Glutamatergic neuron (in vitro differentiated cells): ENCODE measurements around the gene DYNLT5. TPM values are rescaled to one million over a fixed set of nuclear protein-coding genes. Genes with fewer than 3 reads are reported as not detected.

Experiments used
- DNase-seq: peaks from one replicate; pipeline ENCODE4 v3.0.0; 2022
- H3K27ac Mint-ChIP-seq: one replicate; pipeline ENCODE4 v1.8.0; 2020; ENCODE audit warnings: mild to moderate bottlenecking, mixed read lengths, inconsistent platforms; ENCODE audit not compliant: unreplicated experiment
- H3K27me3 Mint-ChIP-seq: one replicate; pipeline ENCODE4 v1.8.0; 2020; ENCODE audit warnings: mild to moderate bottlenecking, moderate library complexity, mixed read lengths, inconsistent platforms; ENCODE audit not compliant: unreplicated experiment
- H3K36me3 Mint-ChIP-seq: one replicate; pipeline ENCODE4 v1.8.0; 2020; ENCODE audit warnings: mild to moderate bottlenecking, mixed read lengths, inconsistent platforms; ENCODE audit not compliant: unreplicated experiment
- H3K4me1 Mint-ChIP-seq: one replicate; pipeline ENCODE4 v1.8.0; 2020; ENCODE audit warnings: mild to moderate bottlenecking, low read depth, mixed read lengths, inconsistent platforms; ENCODE audit not compliant: unreplicated experiment
- H3K4me3 Mint-ChIP-seq: one replicate; pipeline ENCODE4 v1.8.0; 2020; ENCODE audit warnings: mild to moderate bottlenecking, mixed read lengths, inconsistent platforms; ENCODE audit not compliant: unreplicated experiment
- H3K9me3 Mint-ChIP-seq: one replicate; pipeline ENCODE4 v1.8.0; 2020; ENCODE audit warnings: mild to moderate bottlenecking, moderate library complexity, mixed read lengths, inconsistent platforms; ENCODE audit not compliant: unreplicated experiment
- CTCF ChIP-seq: fragments of 200-600 bp; sonication (generic); IDR thresholded peaks from one replicate; pipeline ENCODE4 v1.5.0; 2021; ENCODE audit not compliant: partially characterized antibody, unreplicated experiment
- total RNA-seq: library from RNA; stranded (reverse); fragmentation: NEBNext Ultra II Directional; extraction: Animal tissue kit (Norgen Biotek cat#: 25700); gene quantifications from one replicate; pipeline ENCODE4 v1.2.1, GENCODE V29; 2021; ENCODE audit not compliant: unreplicated experiment

The DYNLT5 gene
- total RNA-seq, 1 donor from 2014 or later = 1.4 TPM

- DNase-seq = no peak
These were observed 21.0 kb downstream of the DYNLT5 start for GRCh38 chr1:66773227-66773626.

GRCh38 chr1:66774438-66774837, 22.2 kb downstream of the DYNLT5 start:
- no peaks in the 10 kb centered on the region for H3K27me3 Mint-ChIP-seq
- H3K36me3 Mint-ChIP-seq = no peaks in the 10 kb centered on the region
- no peak overlapping the region for H3K27ac Mint-ChIP-seq
- H3K9me3 Mint-ChIP-seq = no peaks in the 10 kb centered on the region
- no peak overlapping the region for H3K4me3 Mint-ChIP-seq
- TF ChIP-seq CTCF = no peak
- no peaks in the 10 kb centered on the region for H3K4me1 Mint-ChIP-seq
- no peak for DNase-seq

More at GRCh38 chr1:66773227-66773626, 21.0 kb downstream of the DYNLT5 start:
- H3K4me3 Mint-ChIP-seq = no peak overlapping the region
- no peaks in the 10 kb centered on the region for H3K36me3 Mint-ChIP-seq
- no peaks in the 10 kb centered on the region for H3K27me3 Mint-ChIP-seq
- H3K4me1 Mint-ChIP-seq = no peaks in the 10 kb centered on the region
- H3K9me3 Mint-ChIP-seq = no peaks in the 10 kb centered on the region
- no peak for TF ChIP-seq CTCF
- no peak overlapping the region for H3K27ac Mint-ChIP-seq

GRCh38 chr1:66775646-66776045, 23.4 kb downstream of the DYNLT5 start:
- no peak for TF ChIP-seq CTCF
- no peaks in the 10 kb centered on the region for H3K27me3 Mint-ChIP-seq

GRCh38 chr1:66777831-66778230, 25.6 kb downstream of the DYNLT5 start:
- Mint-ChIP-seq H3K9me3 (no peaks in the 10 kb centered on the region), H3K27me3 (no peaks in the 10 kb centered on the region), H3K4me1 (no peaks in the 10 kb centered on the region), H3K27ac (no peak overlapping the region), H3K4me3 (no peak overlapping the region), H3K36me3 (peaks cover 6% of the 10 kb centered on the region)
- TF ChIP-seq CTCF = no peak
- no peak for DNase-seq

More at GRCh38 chr1:66775646-66776045, 23.4 kb downstream of the DYNLT5 start:
- no peak for DNase-seq
- Mint-ChIP-seq H3K4me3 (no peak overlapping the region), H3K4me1 (no peaks in the 10 kb centered on the region), H3K27ac (no peak overlapping the region), H3K36me3 (peaks cover 6% of the 10 kb centered on the region), H3K9me3 (no peaks in the 10 kb centered on the region)

- H3K36me3 Mint-ChIP-seq = peaks cover 6% of the 10 kb centered on the region
- TF ChIP-seq CTCF = no peak
- no peaks in the 10 kb centered on the region for H3K4me1 Mint-ChIP-seq
- H3K27me3 Mint-ChIP-seq = no peaks in the 10 kb centered on the region
- H3K9me3 Mint-ChIP-seq = no peaks in the 10 kb centered on the region
- no peak overlapping the region for H3K4me3 Mint-ChIP-seq
- no peak for DNase-seq
- H3K27ac Mint-ChIP-seq = no peak overlapping the region
These were observed 26.0 kb downstream of the DYNLT5 start for GRCh38 chr1:66778266-66778665.
